Stimulated activated CD4-positive, alpha-beta T cell treated with anti-CD3 and anti-CD28 coated beads, Interleukin-12 subunit alpha, Interleukin-12 subunit beta, amount 100 ng/mL, for 48 hours (primary cell): ENCODE data around the gene WSCD2.

ENCODE experiments used
- DNase-seq, 3 donors: peaks; one replicate each; pipeline ENCODE4 v3.0.0-alpha.2; 2020; ENCODE audit warnings: low read depth in 2 of 3, low spot score in 1 of 3

WSCD2 gene

DNA sequence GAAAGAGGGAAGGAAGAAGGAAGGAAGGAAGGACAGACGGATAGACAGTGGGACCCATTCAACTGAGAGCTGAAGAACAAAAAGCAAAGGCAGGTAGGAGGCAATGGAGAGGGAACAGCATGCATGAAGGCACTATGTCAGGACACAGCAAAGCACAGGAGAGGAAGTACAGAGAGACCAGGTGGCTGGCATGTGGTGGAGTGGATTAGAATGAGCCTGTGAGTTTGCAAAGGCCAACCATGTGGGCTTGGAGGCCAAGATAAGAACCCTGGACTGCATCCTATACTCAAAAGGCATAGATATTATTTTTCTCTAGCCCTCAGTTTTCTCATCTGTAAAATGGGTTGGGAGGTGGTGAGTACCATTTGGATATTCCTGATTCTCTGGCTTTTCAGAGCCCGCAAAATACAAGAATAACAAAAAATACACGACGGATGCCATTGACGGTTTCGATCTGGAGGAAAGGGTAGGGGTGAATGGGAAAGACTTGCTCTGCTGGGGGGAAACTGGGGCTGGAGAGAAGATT lies 102.9 kb downstream of the WSCD2 start:
- no peak for DNase-seq

DNA sequence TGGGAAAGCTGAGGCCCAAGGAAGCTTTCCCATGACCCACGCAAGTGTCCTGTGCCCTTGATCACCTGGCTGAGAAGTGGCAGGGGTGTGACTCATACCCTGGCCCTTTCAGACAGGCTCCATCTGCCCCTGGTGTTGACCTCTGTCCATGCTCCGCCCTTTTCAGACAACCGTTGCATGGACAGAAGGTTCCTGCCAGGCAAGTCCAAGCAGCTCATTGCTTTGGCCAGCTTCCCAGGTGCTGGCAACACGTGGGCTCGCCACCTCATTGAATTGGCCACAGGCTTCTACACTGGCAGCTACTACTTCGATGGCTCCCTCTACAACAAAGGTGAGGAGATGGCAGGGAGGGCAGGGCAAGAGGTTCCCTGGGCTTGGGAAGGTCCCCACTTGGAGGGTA lies 103.5 kb downstream of the WSCD2 start:
- DNase-seq, result no peak

DNA sequence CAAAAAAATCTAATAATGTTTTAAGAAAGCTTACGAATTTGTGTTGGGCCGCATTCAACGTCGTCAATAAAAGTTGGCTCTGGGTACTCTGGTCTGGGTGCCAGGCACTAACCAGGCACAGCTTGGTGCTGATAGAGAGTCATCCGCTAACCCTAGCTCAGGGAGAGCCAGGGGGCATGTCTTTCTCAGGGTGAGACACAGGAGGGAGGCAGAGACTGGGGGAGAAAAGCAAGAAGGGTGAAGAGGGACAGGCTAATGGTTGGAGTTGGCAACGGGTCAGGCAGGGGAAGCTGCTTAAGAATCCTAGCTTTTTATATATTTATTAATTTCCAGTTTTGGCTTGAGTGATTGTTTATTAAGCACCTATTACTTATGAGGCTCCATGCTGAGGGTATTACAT lies 105.1 kb downstream of the WSCD2 start:
- DNase-seq, result no peak

DNA sequence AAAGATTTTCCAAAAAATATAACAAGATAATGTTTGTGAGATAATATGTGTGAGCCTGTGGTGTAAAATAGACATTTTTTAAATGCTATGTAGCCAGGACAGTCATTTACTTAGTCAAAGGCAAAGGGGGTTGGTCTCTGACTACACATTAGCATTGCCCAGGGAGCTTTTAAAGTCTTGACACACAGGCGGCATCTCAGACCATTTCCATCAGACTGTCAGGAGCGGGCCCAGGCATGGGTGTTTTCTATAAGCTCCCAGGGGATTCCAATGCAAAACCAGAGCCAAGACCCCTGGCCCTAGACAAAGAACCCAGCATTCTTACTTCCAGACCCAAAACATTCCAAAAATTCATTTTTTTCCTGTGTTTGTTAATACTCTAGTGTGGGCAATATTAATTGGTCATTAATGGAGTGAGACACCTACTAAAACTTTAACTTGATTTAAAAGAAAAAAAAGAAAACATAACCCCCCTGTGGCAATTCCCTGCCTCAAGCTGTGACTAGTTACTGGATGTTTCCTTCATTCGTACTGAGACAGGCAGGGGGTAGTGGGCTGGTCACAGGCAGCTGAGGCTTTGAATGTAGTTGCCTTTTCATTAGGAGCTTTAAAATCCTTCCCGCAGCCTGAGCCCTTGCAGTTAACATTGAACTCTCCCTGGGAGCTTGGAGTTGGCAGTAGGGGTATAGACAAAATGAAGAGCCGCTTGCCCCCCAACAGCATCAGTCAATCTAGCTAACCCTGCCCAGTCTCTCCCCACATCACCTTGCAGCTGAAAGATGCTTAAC lies 106.3 kb downstream of the WSCD2 start:
- no peak for DNase-seq

DNA sequence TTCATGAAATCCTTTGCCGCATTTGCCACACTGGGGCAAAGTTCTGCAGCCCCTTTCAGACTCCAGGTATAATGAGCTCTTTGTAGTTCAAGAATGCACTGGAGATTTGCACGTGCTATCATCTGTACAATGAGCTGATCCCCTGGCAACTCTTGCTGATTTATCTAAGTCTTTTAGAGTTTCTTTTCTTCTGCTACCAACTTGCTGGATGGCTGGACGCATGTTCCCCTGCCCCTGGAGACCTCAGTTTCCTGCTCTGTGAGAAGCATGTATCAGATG lies 106.8 kb downstream of the WSCD2 start:
- DNase-seq, result no peak

DNA sequence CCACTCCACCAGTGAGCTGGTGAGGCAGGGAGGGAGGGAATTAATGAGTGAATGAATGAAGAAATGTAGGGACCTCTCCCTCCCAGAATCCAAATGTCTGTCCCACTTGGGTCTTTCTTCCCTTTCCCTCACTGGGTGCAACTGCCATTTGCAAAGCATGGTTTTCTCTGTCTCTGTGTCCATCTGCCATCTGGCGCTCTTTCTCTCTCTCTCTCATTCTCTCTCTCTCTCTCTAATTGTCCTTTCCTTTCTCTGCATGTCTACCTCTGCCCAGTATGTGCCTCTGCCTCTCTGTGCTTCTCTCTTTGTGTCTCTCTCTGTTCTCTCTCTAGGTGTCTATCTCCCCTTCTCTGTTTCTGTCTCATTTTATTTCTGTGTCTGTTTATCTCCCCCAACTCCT lies 107.3 kb downstream of the WSCD2 start:
- DNase-seq, result no peak

DNA sequence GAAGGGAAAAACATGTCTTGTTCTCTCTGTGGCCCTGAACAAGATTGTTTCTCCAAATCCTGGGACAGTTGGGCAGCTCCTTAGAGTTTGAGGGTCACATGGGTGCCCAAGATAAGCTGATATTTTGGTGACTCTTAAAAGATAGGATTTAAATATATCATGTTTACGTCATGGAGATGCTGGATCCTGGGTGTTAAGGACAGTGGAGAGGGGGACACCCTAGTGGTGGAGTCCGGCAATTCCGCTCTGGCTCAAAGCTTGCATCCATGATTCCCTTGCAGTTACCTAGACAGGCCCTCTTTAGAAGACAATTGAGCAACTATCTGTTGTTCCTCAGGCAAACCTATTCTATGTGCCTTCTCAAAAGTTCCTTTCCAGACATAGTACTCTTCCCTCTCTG lies 108.2 kb downstream of the WSCD2 start:
- DNase-seq, result no peak

DNA sequence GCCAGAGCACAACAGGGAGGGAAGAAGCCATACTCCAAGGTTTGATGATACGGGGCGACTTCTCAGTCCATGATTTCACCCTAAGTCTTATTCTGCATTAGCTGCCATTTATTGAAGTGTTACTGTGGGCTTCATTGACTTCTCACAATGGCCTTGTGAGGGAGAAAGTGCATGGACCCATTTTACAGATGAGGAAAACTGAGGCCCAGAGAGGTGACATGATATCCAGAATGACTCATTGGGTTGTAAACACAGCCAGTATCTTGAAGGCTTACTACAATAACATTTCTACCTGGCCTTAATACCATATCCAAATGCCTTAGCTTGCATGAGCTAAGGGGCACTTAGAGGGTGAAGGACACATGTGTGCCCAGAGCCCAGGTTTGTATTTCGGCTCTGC lies 109.4 kb downstream of the WSCD2 start:
- no peak for DNase-seq

DNA sequence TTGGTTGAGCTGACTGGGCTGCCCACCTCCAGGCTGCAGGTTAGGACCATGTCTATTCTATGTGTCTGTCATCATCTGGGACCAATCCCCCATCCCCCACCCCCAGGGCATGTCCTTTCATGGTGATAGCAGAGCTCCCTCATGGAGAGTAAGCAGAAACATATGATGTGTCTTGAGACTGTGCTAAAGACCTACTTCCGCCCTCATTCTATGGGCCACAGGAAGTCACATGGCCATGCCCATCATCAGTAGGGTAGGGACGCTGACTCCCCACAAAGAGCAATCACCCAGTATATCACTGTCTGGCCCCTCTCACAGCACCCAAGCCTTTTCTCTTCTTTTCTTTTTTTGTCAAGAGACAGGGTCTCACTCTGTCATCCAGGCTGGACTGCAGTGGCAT lies 110.3 kb downstream of the WSCD2 start:
- no peak for DNase-seq

DNA sequence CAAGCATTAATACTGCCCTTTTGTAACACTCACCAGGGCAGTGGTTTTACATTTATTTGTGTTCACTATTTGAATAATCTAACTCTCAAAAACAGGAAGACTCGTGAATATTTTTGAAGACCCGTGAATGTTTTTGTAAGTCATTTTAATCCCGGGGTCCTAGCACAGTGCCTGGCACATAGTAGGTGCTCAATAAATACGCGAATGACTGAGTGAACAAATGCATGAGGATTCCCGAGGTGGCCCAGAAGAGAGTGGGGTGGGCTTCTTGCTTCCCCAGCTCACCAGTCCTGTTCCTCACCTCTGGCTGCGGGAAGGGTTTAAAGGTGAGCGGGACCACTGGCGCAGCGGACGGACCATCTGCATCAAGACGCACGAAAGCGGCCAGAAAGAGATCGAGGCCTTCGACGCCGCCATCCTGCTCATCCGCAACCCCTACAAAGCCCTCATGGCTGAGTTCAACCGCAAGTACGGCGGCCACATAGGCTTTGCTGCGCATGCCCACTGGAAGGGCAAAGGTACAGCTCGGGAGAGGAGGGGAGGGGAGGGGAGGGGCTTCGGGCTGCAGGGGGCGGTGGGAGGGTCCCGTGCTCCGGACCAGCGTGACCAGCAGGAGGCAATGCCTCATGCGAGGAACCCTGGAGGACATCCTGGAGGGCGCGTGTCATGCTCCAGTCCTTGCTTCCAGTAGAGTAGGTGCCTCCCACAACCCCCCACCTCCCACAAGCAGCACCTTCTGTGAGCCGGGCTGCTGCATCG lies 111.1 kb downstream of the WSCD2 start:
- DNase-seq, result no peak

DNA sequence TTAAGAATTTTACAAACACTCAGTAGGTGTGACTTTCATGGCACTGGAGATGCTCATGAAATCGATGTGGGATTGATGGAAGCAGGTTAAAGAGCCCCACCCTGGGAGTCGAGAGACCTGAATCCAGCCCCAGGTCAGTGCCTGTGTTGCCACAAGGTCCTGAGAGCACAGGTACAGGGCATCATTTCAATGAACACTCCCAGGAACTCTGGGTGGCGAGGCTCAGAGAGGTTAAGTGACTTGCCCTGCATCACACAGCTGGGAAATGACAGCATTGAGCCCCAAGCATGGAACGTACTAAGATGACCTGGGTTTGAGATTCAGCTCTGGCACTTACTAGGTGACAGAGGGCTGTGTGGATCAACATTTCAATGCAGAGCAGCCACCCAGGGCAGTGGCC lies 111.8 kb downstream of the WSCD2 start:
- DNase-seq, result no peak

DNA sequence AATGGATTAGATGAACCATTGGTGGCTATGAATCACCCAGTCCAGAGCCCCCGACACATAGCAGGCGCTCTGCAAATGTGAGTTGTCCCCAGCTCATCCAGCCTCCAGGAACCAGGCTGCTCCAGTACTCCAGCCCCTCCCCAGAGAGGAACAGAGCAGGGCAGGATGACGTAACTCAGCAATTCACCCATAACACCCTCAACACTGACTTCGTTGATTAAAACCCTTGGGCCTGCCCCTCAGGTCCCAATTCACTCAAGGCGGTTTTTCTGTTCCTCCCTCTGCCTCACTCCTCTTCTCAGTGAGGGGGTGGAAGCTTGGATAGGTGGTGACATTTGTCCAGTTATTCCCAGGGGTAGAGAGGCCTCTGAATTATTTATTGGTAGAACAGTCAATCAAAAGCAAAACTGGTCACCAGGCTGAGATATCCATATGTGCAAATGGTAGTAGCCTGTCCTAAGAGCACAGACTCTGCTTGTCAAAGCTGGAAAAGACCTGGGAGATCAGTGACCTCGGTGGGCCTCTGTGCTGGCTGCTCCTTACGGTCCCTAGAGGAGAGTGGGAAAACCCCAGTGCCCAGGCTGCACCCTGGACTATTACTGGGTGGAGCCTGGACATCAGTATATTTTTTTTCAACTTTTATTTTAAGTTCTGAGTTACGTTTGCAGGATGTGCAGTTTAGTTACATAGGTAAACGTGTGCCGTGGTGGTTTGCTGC lies 113.1 kb downstream of the WSCD2 start:
- DNase-seq, result no peak

DNA sequence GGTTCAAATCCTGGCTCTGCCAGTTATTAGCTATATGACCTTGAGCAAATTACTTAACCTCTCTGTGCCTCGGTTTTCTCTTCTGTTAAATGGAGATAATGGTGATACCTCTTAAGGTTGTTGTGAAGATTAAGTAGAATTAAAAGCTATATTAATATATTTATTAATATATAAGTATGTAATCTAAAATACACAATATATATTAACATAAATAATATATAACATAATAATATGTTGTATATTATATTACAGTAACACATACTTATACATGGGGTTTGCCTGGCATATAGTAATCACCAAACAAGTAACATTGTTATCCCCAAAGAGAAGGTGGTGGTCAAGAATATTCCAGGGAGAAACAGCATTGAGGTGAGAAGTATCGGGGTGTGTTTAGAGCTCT lies 118.0 kb downstream of the WSCD2 start:
- DNase-seq, result no peak

DNA sequence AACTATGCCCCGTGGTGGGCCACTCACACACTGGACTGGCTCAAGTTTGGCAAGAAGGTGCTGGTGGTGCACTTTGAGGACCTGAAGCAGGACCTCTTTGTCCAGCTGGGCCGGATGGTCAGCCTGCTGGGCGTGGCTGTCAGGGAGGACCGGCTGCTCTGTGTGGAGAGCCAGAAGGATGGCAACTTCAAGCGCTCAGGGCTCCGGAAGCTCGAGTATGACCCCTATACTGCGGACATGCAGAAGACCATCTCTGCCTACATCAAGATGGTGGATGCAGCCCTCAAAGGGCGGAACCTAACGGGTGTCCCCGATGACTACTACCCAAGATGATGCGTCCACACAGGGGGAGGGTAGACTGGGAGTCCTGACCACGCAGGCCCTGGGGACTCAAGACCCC lies 118.9 kb downstream of the WSCD2 start:
- DNase-seq, result no peak

DNA sequence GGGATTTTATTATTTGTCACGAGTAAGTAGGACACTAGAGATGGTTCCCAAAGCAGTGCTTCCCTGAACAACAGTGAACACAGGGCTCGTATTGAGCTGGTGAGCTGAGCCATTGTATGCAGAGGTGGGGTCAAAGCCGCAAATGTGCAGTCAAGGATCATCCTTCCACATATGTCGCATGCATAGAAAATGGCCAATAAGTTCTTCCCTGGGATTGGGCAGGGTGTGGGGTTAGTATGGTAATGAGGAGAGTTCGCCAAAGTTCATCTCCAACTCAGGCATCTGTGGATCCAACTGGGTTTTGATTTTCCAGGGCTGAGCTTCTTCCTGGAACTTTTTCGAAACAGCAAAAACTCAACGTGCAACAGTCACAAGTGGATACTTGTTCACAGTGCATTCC lies 123.4 kb downstream of the WSCD2 start:
- no peak for DNase-seq

DNA sequence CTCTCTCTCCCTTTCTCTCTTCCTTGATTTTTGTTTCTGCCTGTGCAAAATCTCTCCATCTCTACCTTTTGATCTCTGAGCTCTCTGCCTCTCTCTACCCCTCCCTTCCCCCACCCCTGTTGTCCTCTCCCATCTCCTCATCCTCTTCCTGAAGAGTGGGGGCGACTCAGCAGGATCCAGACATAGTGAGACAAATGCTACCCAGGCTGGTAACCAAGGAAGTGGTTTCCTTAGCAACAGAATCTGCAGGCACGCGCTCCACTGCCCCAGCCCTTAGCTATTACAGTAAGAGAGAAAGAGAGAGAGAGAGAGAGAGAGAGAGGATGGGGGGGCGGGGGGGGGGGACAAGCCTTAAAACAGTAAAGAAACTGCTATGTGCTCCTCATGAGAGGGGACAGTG lies 124.5 kb downstream of the WSCD2 start:
- no peak for DNase-seq

DNA sequence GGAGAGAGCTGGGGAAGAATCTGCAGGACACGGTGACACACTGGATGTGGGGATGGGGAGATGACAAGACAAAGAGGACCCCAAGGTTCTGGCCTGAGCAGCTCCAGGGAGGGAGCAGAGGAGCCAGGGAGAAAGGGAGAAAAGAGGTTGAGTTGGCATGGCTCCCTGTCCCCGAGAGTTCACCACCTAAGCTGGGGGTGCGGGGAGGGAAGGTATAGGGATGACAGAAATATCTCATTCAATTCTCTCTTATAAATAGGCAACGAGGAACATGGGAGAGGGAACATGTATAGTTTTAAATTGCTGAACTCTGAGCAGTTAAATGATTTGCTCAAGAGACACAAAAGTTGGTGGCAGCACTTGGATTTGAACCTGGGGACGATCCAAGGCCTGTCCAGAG lies 124.9 kb downstream of the WSCD2 start:
- DNase-seq, result no peak

DNA sequence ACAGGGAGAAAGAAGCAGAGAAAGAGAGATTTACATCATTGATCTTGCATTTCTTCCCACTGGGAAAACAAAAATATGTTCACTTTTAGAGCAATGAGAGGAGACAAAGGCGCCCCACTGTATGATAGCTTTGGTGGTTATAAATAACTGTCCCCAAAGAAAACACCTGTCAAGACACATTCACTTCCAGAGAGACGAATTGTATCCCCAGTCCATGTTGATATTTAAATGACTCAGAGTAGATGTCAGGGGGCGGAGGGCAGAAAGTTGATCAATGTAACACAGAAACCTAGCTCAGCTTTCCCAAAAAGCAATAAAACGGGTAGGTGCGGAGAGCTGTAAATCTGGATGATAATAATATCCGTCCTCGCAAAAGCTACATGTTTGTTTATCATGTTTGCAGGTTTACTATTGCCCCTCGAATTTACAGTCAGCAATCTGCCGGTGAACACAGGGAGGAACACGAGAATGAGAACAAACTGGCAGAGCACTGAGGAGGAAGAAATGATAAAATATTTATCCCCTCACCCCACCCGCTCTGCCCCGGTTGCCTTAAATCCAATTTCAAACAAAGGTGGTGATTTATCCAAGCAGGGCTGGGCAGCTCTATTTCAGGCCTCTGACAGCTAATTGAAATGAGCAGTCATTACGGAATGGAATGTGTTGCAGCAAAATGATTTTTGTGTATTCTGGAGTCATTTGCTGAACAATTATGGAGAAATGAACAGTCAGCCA lies 125.6 kb downstream of the WSCD2 start:
- no peak for DNase-seq

DNA sequence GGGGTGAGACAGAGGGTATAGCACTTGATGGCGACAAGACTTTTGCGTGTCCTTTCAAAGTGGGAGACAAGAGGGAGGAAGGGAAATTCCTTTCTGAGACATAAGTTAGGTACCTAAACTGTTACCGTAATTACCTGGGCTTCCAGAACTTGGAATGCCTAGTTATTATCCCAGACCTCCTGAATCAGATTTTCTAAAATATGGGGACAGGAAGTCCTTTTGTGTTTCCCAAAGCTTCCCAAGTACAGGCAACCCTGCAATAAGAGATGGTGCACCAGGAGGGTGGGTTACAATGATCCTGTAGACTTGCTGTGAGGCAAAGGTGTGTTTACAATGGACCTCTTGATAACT lies 126.1 kb downstream of the WSCD2 start:
- no peak for DNase-seq

DNA sequence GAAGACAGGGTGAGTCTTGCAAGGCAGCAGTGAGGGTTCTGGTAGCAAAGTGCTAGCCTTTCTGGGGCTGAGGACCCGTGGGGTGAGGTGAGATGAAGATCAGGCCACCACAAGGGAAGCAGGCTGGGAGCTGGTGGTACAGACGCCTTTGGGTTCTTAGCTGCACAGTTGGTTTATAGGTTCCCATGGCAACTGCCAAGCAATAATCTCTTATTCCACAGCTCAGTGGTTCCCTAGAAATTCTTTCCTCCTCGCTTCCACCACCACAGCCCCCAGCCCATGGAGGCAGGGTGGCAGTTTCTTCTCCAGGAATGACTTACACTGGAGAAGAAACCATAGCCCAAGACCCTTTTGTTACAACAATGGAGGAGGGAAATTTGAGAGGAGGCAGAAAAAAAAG lies 127.9 kb downstream of the WSCD2 start:
- DNase-seq, result no peak

DNA sequence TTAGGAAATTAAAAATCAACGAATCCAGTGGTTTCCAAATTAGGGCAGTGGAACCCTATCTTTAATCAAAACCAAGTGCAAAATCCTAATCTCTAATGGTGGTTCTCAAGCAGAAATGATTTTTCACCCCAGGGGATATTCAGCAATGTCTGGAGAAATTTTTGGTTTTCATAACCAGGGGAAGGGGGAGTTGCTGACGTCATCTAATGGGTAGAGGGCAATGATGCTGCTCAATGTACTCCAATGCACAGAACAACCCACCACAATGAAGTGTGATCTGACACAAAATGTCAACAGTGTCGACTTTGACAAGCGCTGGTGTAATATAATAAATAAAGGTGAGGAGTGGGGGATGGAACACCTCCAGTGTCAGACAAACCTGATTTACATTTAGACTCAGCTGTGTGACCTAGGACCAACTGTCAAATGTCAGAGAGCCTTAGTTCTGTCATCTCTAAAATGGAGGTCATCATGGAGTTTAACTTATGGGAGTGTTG lies 128.6 kb downstream of the WSCD2 start:
- no peak for DNase-seq
